Measurements from ENCODE around the gene HABP4.

- TF ChIP-seq POLR2A (IDR thresholded peaks at IDR 0.05; ENCODE audit: borderline replicate concordance, extremely low read depth, insufficient read depth, insufficient read length): no peak
- TF ChIP-seq CTCF (IDR thresholded peaks at IDR 0.05 in 2 of 3, conservative IDR thresholded peaks at IDR 0.05 in 1 of 3; ENCODE audit: borderline replicate concordance in 1 of 3, insufficient read depth in 1 of 3, low read depth in 2 of 3, low read length in 2 of 3): no peak
- TF ChIP-seq EZH2 (IDR thresholded peaks at IDR 0.05): no peak
- no peak for TF ChIP-seq MAX (IDR thresholded peaks at IDR 0.05)
Measured at GRCh38 chr9:96514108-96514799, 64.3 kb downstream of the HABP4 start.

Measured in HCT116 (cell line).